ENCODE data around the gene SIPA1L3. TPM values are rescaled to one million over a fixed set of nuclear protein-coding genes. Genes with fewer than 3 reads are reported as not detected.

SIPA1L3 gene, protein sequence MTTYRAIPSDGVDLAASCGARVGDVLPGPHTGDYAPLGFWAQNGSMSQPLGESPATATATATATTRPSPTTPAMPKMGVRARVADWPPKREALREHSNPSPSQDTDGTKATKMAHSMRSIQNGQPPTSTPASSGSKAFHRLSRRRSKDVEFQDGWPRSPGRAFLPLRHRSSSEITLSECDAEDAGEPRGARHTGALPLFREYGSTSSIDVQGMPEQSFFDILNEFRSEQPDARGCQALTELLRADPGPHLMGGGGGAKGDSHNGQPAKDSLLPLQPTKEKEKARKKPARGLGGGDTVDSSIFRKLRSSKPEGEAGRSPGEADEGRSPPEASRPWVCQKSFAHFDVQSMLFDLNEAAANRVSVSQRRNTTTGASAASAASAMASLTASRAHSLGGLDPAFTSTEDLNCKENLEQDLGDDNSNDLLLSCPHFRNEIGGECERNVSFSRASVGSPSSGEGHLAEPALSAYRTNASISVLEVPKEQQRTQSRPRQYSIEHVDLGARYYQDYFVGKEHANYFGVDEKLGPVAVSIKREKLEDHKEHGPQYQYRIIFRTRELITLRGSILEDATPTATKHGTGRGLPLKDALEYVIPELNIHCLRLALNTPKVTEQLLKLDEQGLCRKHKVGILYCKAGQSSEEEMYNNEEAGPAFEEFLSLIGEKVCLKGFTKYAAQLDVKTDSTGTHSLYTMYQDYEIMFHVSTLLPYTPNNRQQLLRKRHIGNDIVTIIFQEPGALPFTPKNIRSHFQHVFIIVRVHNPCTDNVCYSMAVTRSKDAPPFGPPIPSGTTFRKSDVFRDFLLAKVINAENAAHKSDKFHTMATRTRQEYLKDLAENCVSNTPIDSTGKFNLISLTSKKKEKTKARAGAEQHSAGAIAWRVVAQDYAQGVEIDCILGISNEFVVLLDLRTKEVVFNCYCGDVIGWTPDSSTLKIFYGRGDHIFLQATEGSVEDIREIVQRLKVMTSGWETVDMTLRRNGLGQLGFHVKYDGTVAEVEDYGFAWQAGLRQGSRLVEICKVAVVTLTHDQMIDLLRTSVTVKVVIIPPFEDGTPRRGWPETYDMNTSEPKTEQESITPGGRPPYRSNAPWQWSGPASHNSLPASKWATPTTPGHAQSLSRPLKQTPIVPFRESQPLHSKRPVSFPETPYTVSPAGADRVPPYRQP (N-terminal part only)
- total RNA-seq, result 6.6 and 7.0 TPM in 2 replicates

DNA sequence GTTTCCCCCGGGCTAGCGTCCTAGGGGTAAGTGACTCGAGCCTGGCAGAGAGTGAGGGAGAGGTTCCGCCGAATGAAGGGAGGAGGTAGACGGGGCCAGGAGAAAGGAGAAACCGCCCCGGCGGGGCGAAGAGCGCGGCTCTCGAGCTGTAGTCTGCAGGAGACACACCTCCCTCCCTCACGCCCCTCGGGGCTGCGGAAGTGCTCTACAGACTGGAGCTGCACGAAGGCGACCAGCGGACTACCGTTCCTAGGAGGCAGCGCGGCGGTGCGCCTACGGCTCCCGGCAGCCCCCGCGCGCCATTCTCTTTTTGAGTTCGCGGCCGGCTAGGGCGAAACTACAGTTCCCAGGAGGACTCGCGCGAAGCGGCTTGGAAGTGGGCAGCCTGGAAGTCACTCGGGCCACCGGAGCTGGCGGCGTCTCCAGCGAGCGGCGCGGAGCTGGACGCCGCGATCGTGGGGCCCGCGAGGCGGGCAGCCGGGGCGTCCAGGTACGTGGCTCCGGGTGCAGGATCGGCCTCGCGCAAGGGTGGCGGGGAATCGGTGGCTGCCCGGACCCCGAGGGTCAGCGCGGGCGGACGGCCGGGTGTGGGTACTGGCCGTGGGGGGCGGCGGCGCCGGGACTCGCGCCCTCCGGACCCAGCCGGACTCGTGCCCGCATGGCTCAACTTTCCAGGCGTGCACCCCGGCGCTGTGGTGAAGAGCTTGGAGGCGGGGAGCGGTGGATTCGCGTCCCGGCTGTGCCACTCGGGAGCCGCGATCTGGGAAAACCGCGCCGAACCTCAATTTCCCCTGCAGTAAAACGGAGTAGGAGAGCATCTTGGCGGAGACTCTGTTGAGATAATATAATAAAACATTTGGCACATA lies at the start of gene SIPA1L3:
TSS of gene SIPA1L3 (plus strand) at position 340 of the 866 bp plus-strand sequence. CDS start 174,358 bp downstream, outside the sequence.

DNA sequence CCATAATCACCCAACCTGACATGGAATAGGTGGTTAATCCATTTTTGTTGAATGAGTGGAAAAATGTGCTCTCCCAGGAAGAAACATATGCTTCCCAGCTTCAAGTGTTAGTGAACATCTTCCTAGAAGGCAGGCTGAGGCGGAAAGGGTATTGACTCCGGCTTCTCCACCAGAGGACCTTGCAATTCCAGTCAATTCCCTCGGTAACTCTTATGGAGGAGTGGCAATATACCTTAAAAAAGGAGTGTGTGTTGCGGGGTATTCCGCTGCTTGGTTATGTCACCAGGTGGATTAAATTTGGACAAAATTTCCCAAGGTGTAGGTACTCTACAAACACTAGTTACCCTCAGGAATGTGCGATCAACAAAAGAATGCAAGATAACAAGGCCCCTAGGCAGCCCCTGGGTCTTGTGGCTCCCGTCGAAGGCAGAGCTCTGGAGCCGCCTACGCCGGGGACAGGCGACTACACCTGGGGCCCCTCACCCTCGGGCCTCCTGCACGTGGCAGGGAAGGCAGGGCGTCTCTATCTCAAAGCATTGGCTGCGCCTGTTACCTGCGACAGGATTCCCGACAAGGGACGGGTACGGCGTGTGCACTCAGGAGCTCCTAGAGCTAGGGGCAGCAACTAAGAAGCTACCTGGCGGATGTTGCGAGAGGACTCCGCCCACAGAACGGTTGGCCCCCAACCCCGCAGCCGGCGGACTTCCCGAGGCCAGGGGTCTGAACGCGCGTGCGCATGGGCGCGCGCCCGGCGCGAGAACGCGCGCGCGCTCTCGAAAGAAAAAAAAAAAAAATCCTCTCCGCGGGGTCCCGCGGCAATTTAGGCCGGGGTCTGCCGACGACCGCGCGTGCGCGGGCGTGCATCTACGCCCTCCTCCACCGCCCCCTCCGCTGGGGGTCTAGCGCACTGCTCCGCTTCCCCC lies 801 bp upstream of the SIPA1L3 start, which contains the start of gene WDR87:
TSS of gene WDR87 (minus strand) at position 649 of the 923 bp plus-strand sequence. CDS start 8,355 bp downstream, outside the sequence.

DNA sequence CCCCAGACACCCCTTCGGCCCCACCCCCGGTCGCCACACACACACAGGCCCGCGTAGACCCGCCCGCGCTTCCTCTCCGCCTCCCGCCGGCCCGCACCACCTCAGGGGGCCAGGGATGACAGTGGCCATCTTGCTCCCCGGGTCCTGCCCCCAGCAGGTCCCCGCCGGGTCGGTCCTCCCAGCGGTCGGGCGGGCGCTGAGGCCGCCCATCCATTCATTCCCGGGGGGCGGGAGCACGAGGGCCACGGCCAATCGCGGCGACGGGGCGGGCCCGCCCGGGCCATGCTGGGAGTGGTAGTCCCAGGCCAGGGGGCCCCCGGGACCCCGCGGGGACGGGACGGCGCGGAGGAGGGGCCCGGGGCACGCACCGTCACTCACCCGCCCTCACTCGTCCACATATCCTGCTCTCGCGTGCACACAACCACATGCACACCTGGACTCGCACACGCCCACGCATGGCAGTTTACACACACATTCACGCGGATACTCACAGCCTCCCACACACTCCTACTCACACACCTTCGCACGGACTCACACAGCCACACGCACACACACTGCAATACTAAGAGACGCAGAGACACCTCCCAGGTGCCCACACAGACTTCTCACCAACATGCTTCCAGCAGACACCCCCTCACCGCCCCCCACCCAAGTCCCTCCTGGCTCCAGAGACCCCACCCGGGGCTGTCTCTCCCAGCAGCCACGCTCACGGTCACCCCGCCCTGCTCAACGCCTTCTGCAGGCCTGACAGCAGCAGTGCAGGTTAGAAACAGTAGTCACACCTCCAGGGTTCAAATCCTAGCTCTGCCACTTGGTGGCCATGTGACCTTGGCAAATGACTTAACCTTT lies 317.2 kb downstream of the SIPA1L3 start, which contains the start of gene DPF1:
TSS of gene DPF1 (minus strand) at position 209 of the 849 bp plus-strand sequence. CDS start at position 129, 80 bp downstream.

Other genes starting within 250 kb of the SIPA1L3 start
- 5.2 and 7.5 TPM in 2 replicates for gene ZNF607, start 187.4 kb upstream of the SIPA1L3 start, total RNA-seq
- 4.8 and 9.9 TPM in 2 replicates for gene ZNF573, start 127.6 kb upstream of the SIPA1L3 start, total RNA-seq
- gene WDR87, start 614 bp upstream of the SIPA1L3 start, total RNA-seq, result not detected in 2 replicates

All from bronchial smooth muscle cell (primary cell).